WTC11 (cell line): ENCODE results near the gene USP49.

Source experiments
- FOXJ3 ChIP-seq: sonication (generic); formaldehyde crosslinking; IDR thresholded peaks from 2 replicates; pipeline ENCODE4 v1.9.0; 2021; ENCODE audit warnings: missing genetic modification reagents, mild to moderate bottlenecking, borderline replicate concordance
- NFYB ChIP-seq: sonication (generic); formaldehyde crosslinking; conservative IDR thresholded peaks from 2 replicates; pipeline ENCODE4 v1.8.0; 2022; ENCODE audit warnings: low read depth, missing genetic modification reagents
- TF ChIP-seq, protein P1 (sequence below): fragments of 200-600 bp; IDR thresholded peaks from 2 replicates; pipeline ENCODE4 v1.8.0; 2022; ENCODE audit warnings: antibody characterized with exemption
- TF ChIP-seq, protein P2 (sequence below): sonication (generic); formaldehyde crosslinking; IDR thresholded peaks from 2 replicates; pipeline ENCODE4 v1.8.1; 2023; ENCODE audit warnings: mild to moderate bottlenecking, missing genetic modification reagents
- TF ChIP-seq, protein P3 (sequence below): sonication (generic); formaldehyde crosslinking; conservative IDR thresholded peaks from 2 replicates; pipeline ENCODE4 v1.8.1; 2022; ENCODE audit warnings: mild to moderate bottlenecking, missing genetic modification reagents
- TF ChIP-seq, protein P4 (sequence below): fragments of 250-450 bp; sonication (Bioruptor Pico); IDR thresholded peaks from 2 replicates; pipeline ENCODE4 v1.9.0; 2021; ENCODE audit warnings: mild to moderate bottlenecking
- TF ChIP-seq, protein P5 (sequence below): sonication (generic); formaldehyde crosslinking; IDR thresholded peaks from 2 replicates; pipeline ENCODE4 v1.8.1; 2023; ENCODE audit warnings: mild to moderate bottlenecking, missing genetic modification reagents, moderate library complexity

DNA sequence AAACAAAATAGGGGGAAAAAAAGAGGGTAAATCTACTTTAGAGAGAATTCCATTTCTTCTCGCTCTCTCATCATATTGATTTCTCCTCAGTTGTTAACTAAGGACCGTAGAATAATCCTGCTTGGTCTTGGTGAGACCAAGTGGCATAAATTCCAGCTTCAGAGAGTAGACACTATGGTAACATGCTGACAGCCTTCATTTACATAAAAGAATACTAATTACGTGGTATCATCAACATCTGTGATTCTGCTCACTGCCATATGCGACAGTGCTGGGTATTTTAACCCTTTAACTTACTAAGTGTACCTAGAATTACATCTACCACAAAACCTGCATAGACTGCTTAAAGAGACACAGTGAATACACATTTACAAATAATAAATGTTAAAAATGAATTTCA is 80.5 kb downstream of the USP49 start:
- TF ChIP-seq, protein P1, sequence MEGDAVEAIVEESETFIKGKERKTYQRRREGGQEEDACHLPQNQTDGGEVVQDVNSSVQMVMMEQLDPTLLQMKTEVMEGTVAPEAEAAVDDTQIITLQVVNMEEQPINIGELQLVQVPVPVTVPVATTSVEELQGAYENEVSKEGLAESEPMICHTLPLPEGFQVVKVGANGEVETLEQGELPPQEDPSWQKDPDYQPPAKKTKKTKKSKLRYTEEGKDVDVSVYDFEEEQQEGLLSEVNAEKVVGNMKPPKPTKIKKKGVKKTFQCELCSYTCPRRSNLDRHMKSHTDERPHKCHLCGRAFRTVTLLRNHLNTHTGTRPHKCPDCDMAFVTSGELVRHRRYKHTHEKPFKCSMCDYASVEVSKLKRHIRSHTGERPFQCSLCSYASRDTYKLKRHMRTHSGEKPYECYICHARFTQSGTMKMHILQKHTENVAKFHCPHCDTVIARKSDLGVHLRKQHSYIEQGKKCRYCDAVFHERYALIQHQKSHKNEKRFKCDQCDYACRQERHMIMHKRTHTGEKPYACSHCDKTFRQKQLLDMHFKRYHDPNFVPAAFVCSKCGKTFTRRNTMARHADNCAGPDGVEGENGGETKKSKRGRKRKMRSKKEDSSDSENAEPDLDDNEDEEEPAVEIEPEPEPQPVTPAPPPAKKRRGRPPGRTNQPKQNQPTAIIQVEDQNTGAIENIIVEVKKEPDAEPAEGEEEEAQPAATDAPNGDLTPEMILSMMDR: no peak
- TF ChIP-seq FOXJ3 (CRISPR knock-in tag) (no peak), NFYB (CRISPR knock-in tag) (no peak)
- TF ChIP-seq, protein P2, sequence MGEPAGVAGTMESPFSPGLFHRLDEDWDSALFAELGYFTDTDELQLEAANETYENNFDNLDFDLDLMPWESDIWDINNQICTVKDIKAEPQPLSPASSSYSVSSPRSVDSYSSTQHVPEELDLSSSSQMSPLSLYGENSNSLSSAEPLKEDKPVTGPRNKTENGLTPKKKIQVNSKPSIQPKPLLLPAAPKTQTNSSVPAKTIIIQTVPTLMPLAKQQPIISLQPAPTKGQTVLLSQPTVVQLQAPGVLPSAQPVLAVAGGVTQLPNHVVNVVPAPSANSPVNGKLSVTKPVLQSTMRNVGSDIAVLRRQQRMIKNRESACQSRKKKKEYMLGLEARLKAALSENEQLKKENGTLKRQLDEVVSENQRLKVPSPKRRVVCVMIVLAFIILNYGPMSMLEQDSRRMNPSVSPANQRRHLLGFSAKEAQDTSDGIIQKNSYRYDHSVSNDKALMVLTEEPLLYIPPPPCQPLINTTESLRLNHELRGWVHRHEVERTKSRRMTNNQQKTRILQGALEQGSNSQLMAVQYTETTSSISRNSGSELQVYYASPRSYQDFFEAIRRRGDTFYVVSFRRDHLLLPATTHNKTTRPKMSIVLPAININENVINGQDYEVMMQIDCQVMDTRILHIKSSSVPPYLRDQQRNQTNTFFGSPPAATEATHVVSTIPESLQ (CRISPR knock-in tag): no peak
- TF ChIP-seq, protein P3, sequence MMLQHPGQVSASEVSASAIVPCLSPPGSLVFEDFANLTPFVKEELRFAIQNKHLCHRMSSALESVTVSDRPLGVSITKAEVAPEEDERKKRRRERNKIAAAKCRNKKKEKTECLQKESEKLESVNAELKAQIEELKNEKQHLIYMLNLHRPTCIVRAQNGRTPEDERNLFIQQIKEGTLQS: no peak
- TF ChIP-seq, protein P4, sequence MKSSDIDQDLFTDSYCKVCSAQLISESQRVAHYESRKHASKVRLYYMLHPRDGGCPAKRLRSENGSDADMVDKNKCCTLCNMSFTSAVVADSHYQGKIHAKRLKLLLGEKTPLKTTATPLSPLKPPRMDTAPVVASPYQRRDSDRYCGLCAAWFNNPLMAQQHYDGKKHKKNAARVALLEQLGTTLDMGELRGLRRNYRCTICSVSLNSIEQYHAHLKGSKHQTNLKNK (CRISPR knock-in tag): no peak
- TF ChIP-seq, protein P5, sequence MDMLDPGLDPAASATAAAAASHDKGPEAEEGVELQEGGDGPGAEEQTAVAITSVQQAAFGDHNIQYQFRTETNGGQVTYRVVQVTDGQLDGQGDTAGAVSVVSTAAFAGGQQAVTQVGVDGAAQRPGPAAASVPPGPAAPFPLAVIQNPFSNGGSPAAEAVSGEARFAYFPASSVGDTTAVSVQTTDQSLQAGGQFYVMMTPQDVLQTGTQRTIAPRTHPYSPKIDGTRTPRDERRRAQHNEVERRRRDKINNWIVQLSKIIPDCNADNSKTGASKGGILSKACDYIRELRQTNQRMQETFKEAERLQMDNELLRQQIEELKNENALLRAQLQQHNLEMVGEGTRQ (CRISPR knock-in tag): no peak
